Measurements from ENCODE around the gene STAT3. TPM values are rescaled to one million over a fixed set of nuclear protein-coding genes. Genes with fewer than 3 reads are reported as not detected.
"Not testable (repeated sequence)": the region's sequence is repeated elsewhere in the genome, so short reads cannot be mapped to it uniquely, and the experiment has no call there.

The STAT3 gene
- total RNA-seq, 1 donor from 2014 or later: 270 TPM

- DNase-seq (ENCODE audit: low read depth): not testable (repeated sequence)
These were observed 88.9 kb downstream of the STAT3 start for GRCh38 chr17:42299361-42299760.

- not testable (repeated sequence) for DNase-seq (ENCODE audit: low read depth)
These were observed 90.5 kb downstream of the STAT3 start for GRCh38 chr17:42297775-42298174.

- DNase-seq (ENCODE audit: low read depth): no peak
These were observed 92.2 kb downstream of the STAT3 start for GRCh38 chr17:42296012-42296411.

GRCh38 chr17:42294469-42295398, 93.5 kb downstream of the STAT3 start:
- DNase-seq (ENCODE audit: low read depth): peak; percentile 48

GRCh38 chr17:42291129-42291528, 97.1 kb downstream of the STAT3 start:
- DNase-seq (ENCODE audit: low read depth): no peak

- no peak for DNase-seq (ENCODE audit: low read depth)
These were observed 97.7 kb downstream of the STAT3 start for GRCh38 chr17:42290577-42290976.

GRCh38 chr17:42289611-42290181, 98.5 kb downstream of the STAT3 start:
- no peak for DNase-seq (ENCODE audit: low read depth)

GRCh38 chr17:42288803-42289610, 99.2 kb downstream of the STAT3 start:
- no peak for DNase-seq (ENCODE audit: low read depth)

GRCh38 chr17:42287977-42288802, 100.1 kb downstream of the STAT3 start, which contains the start of gene STAT5A:
TSS of gene STAT5A (plus strand) at chr17:42288498. CDS start at chr17:42289412, 914 bp downstream.
- peak; percentile 58 for DNase-seq (ENCODE audit: low read depth)

GRCh38 chr17:42287305-42287976, 100.8 kb downstream of the STAT3 start:
- peak; percentile 25 for DNase-seq (ENCODE audit: low read depth)

GRCh38 chr17:42286411-42287221, 101.6 kb downstream of the STAT3 start:
- DNase-seq (ENCODE audit: low read depth): no peak

GRCh38 chr17:42285346-42286050, 102.7 kb downstream of the STAT3 start:
- no peak for DNase-seq (ENCODE audit: low read depth)

- DNase-seq (ENCODE audit: low read depth): no peak
These were observed 103.7 kb downstream of the STAT3 start for GRCh38 chr17:42284566-42284965.

GRCh38 chr17:42284024-42284369, 104.2 kb downstream of the STAT3 start:
- DNase-seq (ENCODE audit: low read depth): no peak

GRCh38 chr17:42283241-42284023, 104.8 kb downstream of the STAT3 start:
- DNase-seq (ENCODE audit: low read depth): no peak

GRCh38 chr17:42282478-42283080, 105.7 kb downstream of the STAT3 start:
- DNase-seq (ENCODE audit: low read depth): no peak

GRCh38 chr17:42281571-42282096, 106.6 kb downstream of the STAT3 start:
- DNase-seq (ENCODE audit: low read depth): no peak
